ENCODE results near the gene CNOT8. TPM values are rescaled to one million over a fixed set of nuclear protein-coding genes. Genes with fewer than 3 reads are reported as not detected.

Gene CNOT8
- total RNA-seq, 1 experiment from 2014 or later = 45.0 TPM

GRCh38 chr5:154858972-154859871 is 795 bp downstream of the CNOT8 start (continued):
- no peak for TF ChIP-seq ZBTB33 (IDR thresholded peaks at IDR 0.05; ENCODE audit: extremely low read depth, insufficient replicate concordance, low read length)

DNA sequence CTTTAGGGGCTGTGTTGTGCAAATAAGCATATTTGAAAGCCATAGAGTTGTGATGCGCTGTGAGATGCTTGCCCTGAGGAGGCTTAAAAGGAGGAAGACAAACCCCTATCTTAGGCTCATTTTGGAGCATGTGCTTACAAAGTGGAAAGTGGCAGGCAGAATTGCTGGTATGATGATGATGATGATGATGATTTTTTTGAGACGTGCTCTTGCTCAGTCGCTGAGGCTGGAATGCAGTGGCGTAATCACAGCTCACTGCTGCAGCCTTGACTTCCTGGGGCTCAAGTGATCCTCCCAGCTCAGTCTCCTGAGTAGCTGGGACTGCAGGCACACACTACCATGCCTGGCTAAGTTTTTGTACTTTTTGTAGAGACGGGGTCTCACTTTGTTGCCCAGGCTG is 1.7 kb downstream of the CNOT8 start:
- Histone ChIP-seq H3K36me3 (ENCODE audit: control insufficient read depth in 1 of 2, insufficient read depth in 2 of 2, low read length in 2 of 2) (peaks cover 0 to 5% of the 10 kb centered on the region in 2 experiments; a peak in 1 of 4 replicates), H3K4me2 (ENCODE audit: low read length) (peak overlapping the region; percentile 80), H3K27me3 (ENCODE audit: insufficient read depth, low read length) (no peaks in the 10 kb centered on the region), H3K27ac (ENCODE audit: low read depth, low read length) (no peak overlapping the region), H3K79me2 (ENCODE audit: insufficient read depth, low read length) (peaks cover 56% of the 10 kb centered on the region), H3K9me2 (ENCODE audit: insufficient read depth) (no peaks in the 10 kb centered on the region), H2AFZ (ENCODE audit: low read depth, low read length, poor library complexity, severe bottlenecking) (no peak overlapping the region), H4K20me1 (ENCODE audit: insufficient read depth) (no peaks in the 10 kb centered on the region), H3K9ac (ENCODE audit: low read length) (peak overlapping the region; percentile 82; the same call in 1 of the 2 replicates), H3K9me3 (ENCODE audit: control insufficient read depth in 1 of 2, insufficient read depth in 1 of 2, low read depth in 1 of 2, low read length in 2 of 2) (no peaks in the 10 kb centered on the region), H3K4me1 (ENCODE audit: control insufficient read depth in 1 of 2, insufficient read depth in 2 of 2, low read length in 2 of 2) (peaks cover 17 to 22% of the 10 kb centered on the region in 2 experiments), H3K4me3 (replicated peaks in 1 of 2; ENCODE audit: low read depth in 1 of 2, low read length in 2 of 2) (peak overlapping the region; percentile 76 to 95; a peak in 3 of 4 replicates)
- ChIA-PET POLR2A (no interaction called here), CTCF (no interaction called here), RAD21 (ENCODE audit: low non-redundant PET in 1 of 2, low total read pairs in 2 of 2, uncharacterized antibody in 2 of 2, unreplicated experiment in 2 of 2) (no interaction called here)
- no peak for DNase-seq (ENCODE audit: low read depth, low spot score)
- TF ChIP-seq ZNF274 (IDR thresholded peaks at IDR 0.05; ENCODE audit: low read depth, low read length) (no peak), CBX3 (IDR thresholded peaks at IDR 0.05; ENCODE audit: low read depth) (no peak), EGR1 (IDR thresholded peaks at IDR 0.05; ENCODE audit: low read depth) (no peak), TCF7L2 (IDR thresholded peaks at IDR 0.05; ENCODE audit: borderline replicate concordance, extremely low read depth, insufficient read depth, insufficient read length) (no peak), SIN3A (IDR thresholded peaks at IDR 0.05; ENCODE audit: low read depth) (no peak)
- TF ChIP-seq, protein P1, sequence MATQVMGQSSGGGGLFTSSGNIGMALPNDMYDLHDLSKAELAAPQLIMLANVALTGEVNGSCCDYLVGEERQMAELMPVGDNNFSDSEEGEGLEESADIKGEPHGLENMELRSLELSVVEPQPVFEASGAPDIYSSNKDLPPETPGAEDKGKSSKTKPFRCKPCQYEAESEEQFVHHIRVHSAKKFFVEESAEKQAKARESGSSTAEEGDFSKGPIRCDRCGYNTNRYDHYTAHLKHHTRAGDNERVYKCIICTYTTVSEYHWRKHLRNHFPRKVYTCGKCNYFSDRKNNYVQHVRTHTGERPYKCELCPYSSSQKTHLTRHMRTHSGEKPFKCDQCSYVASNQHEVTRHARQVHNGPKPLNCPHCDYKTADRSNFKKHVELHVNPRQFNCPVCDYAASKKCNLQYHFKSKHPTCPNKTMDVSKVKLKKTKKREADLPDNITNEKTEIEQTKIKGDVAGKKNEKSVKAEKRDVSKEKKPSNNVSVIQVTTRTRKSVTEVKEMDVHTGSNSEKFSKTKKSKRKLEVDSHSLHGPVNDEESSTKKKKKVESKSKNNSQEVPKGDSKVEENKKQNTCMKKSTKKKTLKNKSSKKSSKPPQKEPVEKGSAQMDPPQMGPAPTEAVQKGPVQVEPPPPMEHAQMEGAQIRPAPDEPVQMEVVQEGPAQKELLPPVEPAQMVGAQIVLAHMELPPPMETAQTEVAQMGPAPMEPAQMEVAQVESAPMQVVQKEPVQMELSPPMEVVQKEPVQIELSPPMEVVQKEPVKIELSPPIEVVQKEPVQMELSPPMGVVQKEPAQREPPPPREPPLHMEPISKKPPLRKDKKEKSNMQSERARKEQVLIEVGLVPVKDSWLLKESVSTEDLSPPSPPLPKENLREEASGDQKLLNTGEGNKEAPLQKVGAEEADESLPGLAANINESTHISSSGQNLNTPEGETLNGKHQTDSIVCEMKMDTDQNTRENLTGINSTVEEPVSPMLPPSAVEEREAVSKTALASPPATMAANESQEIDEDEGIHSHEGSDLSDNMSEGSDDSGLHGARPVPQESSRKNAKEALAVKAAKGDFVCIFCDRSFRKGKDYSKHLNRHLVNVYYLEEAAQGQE (IDR thresholded peaks at IDR 0.05; ENCODE audit: low read depth) = no peak
- intact Hi-C loops (cut with micrococcal nuclease) = no loop called here
- no TSS peak for BruUV-seq (replicated peaks)
- ATAC-seq = no peak
